Epidermal melanocyte (primary cell): Measurements from ENCODE around the gene MED4.
"Not testable (repeated sequence)": the region's sequence is repeated elsewhere in the genome, so short reads cannot be mapped to it uniquely, and the experiment has no call there.

Experiments used
- DNase-seq: peaks from one replicate; pipeline ENCODE4 v3.0.0; 2011; ENCODE audit warnings: low spot score; ENCODE audit not compliant: insufficient read length

The MED4 gene

DNA sequence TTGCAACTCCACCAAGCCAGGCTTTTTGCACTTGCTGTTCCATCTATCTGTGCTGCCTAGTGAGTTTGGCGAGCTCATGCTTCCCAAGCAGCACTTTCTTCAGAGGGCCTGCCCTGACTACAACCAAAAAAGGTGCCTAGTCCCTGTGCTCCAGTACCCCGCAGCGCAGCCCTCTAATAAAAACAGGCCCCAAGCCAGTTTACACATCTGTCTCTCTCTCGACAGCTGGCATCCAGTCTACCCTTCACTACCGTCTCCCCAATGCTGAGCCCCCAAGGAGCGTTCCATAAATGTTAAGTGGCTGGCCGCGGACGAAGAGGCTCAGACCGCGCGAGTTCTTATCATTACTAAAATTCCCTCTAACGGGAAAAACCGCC lies 512 bp downstream of the MED4 start:
- DNase-seq = no peak

- DNase-seq = no peak
Observed at GRCh38 chr13:48093588-48093987, 1.3 kb downstream of the MED4 start.

DNA sequence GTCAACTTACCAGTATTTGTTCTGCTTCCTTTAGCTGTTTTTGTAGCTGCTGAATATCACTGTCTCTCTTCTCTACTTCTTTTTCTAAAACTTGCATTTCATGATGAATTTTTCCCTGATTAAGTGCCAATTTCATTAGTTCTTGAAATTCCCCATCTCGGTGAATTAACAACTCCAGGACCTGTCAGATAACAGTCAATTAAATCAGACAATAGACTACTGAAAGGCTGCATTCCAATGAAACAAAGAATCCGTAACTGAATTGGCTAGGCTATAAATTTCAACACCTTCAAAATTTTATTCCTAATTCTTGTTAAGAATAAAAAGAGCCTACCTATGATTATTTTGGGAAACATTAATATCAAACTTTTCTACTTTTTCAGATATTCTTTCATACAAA lies 8.6 kb downstream of the MED4 start:
- no peak for DNase-seq

DNA sequence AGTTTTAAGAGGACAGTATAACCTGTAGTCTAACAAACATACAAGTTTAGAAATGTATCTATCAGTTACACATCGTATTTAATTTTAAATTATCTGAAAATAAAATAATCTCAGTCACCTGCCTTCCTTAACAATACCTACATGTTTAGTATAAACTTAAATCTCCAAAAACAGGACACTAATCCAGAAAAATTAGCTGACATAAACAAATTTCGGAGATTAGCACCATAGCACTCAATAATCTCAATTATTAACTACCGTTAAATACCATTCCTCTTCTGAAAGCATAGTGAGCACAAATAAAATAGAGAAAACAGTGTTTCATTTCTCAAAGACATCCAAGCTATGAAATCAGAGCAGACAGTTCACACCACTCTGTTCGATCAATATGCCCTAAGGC lies 13.2 kb downstream of the MED4 start:
- DNase-seq = no peak

DNA sequence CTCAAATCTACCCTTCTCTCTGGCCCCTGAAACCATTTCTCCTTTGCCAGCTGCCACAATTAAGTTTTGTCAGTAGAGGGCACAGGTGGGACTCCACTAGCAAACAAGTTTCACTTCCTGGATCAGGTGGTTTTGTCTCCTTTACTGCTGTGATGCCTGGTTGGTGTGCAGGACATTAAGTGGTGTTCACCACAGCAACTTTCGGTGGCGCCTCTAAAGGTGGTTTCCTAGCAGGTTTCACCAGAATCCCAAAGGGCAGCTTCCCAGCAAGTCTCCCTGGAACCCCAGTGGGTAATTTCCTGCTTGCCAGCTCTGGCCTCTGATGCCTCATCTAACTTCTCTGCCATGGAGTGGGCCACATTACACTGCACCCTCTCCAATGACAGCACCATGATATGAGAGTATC lies 16.6 kb downstream of the MED4 start:
- no peak for DNase-seq

DNA sequence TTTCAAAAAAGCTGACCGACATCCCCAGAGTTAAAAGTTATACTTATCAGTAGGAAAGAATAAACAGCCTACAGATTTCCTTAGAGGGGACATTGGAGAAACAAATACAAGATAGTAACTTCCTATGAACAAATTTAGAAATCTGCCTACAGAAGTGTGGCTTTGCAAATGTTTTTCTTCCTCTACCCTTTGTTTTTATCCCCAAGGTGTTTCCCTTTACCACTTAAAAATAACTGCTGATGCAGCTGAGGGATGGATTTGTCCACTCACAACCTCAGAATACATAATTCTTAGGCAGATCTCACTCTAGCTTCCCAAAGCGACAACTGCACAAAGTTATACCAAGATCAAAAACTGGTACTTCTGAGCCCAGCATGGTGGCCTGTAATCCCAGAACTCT lies 20.9 kb downstream of the MED4 start:
- no peak for DNase-seq

DNA sequence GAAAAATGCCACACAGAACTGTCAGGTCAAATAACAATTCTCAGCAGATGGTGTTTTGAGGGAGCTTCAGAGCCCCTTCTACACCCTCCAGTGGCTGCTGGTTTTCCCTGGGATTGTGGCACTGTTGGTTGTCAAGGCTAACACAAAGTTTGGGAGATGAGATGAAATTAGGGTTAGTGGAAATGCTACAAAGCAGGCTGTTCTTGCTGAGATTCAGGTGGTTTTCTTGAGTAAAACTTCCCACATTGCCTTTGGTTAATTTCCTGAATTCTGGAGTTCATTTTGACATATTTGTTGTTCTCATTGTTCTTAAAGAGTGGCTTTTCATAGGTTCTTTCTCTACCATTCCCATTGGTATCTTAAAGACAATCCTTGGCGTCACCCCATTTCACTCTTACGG lies 22.1 kb downstream of the MED4 start:
- no peak for DNase-seq

- DNase-seq = no peak
Observed at GRCh38 chr13:48072304-48072703, 22.6 kb downstream of the MED4 start.

- DNase-seq = no peak
Observed at GRCh38 chr13:48070942-48071341, 24.0 kb downstream of the MED4 start.

DNA sequence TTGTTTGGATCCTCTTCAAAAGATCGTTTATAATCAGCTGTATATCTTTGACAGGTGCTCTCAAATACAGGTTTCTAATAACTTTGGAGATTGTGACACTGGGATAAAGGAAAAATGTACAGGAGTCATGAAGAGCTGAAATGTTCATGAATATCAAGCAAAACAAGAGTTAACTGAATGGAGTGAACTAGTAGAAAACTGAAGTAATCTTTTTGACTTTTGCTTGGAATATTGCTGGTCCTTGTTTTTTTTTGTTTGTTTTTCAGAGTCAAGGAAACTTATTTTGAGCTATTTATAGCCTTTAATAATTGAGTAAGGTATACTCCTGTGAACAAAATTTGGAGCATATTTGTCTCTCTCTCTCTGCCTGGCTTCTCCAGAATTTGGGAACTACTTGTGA lies 25.3 kb downstream of the MED4 start:
- no peak for DNase-seq

DNA sequence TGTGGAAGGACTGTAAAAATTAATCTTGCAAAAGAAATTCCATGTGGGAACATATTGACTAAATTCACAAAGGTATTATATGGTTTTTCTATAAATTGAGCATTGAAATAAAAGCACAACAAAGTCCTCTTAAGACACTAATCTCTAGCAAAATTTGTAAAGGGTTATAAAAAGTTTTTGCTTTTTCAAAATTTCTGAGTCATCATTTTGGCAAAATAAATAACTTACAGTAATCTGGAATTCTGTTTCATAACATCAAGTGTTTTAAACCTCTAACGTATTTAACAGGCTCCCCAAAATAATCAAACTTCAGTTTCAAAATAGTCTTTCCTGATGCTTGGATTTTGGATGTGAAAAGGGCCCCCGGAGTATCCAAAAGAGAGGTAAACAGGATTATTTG lies 26.0 kb downstream of the MED4 start:
- no peak for DNase-seq

GRCh38 chr13:48068036-48068435 lies 26.9 kb downstream of the MED4 start:
- DNase-seq = no peak

- DNase-seq = no peak
Observed at GRCh38 chr13:48066310-48066989, 28.5 kb downstream of the MED4 start.

GRCh38 chr13:48059951-48060350 lies 35.0 kb downstream of the MED4 start:
- DNase-seq = not testable (repeated sequence)

- DNase-seq = not testable (repeated sequence)
Observed at GRCh38 chr13:48058536-48058935, 36.4 kb downstream of the MED4 start.

DNA sequence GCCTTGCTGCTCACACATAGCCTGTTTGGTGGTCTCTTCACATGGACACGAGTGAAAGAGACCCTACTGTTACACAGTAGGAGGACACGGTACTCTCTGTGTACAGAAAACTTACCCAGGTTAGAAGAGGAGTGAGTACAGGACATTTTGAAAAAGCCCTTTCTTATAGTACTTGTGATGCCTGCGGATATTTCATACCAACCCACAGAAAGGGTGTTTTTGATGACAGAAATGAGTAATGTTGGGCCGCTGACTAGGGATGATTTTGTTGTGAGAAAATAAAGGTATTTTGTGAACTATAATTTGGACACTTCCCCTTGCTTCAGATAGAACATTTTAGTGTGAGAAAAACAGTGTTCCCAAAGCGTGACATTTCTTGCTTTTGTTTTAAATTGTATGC lies 39.2 kb downstream of the MED4 start:
- DNase-seq = no peak

- no peak for DNase-seq
Observed at GRCh38 chr13:48054601-48055000, 40.3 kb downstream of the MED4 start.

- DNase-seq = no peak
Observed at GRCh38 chr13:48050550-48050949, 44.4 kb downstream of the MED4 start.

GRCh38 chr13:48043789-48044503 lies 51.0 kb downstream of the MED4 start:
- no peak for DNase-seq

DNA sequence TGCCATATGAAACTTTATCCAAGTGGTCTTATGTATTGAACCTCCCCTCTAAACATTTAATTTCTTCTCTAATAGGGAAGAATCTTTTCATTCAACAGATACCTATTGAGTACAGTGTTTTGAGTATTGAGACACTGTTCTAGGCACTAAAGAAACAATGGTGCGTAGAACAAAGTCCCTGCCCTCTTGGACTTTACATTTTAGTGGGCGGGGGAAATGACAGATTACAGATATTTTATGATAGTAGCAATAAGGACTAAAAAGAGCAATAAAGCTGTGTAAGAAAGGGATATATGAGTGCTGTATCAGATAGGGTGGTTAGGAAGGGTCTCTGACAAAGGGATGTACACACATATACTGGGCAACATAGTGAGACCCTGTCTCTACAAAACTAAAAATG lies 52.0 kb downstream of the MED4 start:
- DNase-seq = no peak

- no peak for DNase-seq
Observed at GRCh38 chr13:48040896-48041295, 54.0 kb downstream of the MED4 start.

GRCh38 chr13:48040049-48040448 lies 54.9 kb downstream of the MED4 start:
- DNase-seq = no peak

DNA sequence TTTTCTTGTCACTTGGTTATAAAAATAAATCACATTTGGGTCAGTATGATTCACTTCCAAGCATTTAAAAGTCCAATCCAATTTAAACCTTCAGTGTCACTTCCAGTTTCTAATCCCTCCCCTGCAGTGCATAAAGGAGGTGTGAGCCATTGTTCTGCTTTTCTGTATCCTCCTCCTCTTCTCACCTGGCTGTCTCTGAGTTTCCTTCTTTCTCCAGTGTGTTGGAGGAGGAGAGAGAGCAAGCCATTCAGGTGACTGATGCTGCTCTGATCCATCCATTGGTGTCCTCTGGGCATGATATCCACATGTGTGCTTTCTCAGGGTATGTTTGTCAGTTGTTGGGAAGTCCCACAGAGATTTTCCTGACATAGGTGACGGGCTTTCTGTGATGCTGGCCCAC lies 56.1 kb downstream of the MED4 start:
- no peak for DNase-seq
